ENCODE data around the gene BSG.

BSG gene

GRCh38 chr19:572140-572742, at the start of gene BSG:
Gene BSG, plus strand, starts transcription at chr19:572596. Its CDS starts 39 bp downstream, at chr19:572635.
- DNase-seq (ENCODE audit: low read depth, low spot score), result peak; percentile 91

DNA sequence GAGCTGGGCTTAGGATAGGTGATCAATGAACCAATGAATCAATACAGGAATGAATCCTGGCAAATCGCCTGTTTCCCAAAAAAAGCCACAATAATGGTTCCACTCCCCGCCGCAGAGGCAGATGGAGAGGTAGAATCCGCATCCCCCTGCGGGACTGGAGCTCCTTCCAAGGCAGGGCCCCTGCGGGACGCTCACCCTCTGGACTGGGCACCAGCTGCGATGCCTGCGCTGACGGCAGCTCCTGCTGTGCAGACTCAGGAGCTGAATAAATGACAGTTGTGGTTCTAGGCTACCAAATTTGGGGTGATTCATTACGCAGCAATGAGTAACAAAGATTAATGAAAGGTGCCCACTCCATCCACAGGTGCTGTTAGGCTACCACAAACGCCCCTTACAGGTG, 49.7 kb upstream of the BSG start:
- DNase-seq (ENCODE audit: low read depth, low spot score), result no peak

- no peak for DNase-seq (ENCODE audit: low read depth, low spot score)
Observed at GRCh38 chr19:524062-524674, 48.2 kb upstream of the BSG start.

GRCh38 chr19:525029-525428, 47.4 kb upstream of the BSG start:
- no peak for DNase-seq (ENCODE audit: low read depth, low spot score)

GRCh38 chr19:525857-526419, 46.5 kb upstream of the BSG start:
- no peak for DNase-seq (ENCODE audit: low read depth, low spot score)

GRCh38 chr19:530134-531008, 42.0 kb upstream of the BSG start:
- no peak for DNase-seq (ENCODE audit: low read depth, low spot score)

DNA sequence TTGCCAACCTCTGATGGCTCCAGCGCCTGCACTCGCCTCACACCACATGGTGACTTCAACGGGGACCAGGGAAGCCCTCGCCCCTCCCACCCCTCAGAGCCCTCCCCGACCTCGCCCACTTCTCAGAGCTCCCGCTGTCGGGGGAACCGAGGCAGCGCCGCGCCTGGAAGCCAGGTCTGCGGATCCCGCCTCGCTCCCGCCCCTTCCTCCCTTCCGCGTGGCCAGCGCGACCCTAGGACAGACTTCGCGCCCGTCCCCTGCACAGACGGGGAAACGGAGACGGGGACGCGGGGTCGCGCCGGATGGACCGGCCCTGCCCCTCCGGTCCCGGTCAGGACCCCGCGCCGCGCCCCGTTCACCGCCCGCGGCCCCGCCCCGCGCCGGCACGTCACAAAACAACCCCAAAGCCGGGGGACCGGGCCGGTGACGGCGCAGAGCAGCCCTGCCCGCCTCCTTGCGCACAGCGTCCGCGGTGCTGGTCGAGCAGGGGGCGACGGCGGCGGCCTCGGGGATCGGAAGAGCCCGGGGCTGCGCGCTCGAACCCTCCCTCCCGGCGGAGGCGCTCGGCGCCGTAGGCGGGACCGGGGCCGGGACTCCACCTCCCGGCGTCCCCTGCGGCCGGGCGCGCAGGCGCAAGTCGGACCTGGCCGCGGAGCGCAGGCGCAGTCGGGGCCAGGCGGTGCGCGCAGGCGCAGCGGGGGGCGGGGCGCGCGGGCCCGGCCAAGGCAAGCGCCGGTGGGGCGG, 41.2 kb upstream of the BSG start:
- DNase-seq (ENCODE audit: low read depth, low spot score), result peak; percentile 62

GRCh38 chr19:531753-532560, 40.4 kb upstream of the BSG start, which contains the start of gene CDC34:
Gene CDC34, plus strand, starts transcription at chr19:531760. Its CDS starts 172 bp downstream, at chr19:531932.
- no peak for DNase-seq (ENCODE audit: low read depth, low spot score)

GRCh38 chr19:532561-533363, 39.6 kb upstream of the BSG start:
- DNase-seq (ENCODE audit: low read depth, low spot score), result peak; percentile 37

DNA sequence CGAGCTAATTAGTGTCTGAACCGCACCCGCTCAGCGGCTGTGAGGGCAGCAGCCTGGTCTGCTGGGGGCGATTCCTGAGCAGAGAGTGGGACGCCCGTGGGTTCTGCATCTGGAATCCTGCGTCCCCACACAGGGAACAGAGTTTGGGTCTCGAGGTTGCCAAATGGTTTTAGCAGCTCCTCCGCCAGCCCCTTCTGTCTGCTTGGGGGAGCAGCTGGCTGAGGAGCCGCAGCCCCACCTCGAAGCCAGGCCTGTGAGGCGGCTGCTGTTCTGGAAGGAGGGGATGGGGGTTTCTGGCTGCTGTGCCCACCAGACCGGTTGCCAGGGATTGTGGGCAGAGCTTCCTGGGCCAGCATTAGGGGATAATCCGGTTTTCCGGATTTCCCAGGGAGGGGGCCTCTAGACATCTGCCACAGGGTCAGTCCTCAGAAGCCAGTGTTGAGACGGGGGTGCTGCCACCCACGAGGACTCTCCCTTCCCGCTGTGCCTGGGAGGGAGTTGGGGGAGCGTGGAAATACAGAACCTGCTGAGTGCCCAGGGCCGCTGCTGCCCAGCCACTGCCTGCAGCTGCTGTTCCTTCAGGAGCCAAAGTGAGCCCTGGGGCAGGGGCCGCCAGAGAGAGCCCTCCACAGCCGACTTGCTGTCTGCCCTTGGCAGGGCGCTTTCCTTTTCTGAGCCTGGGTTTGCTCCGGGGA, 38.9 kb upstream of the BSG start:
- DNase-seq (ENCODE audit: low read depth, low spot score), result no peak

DNA sequence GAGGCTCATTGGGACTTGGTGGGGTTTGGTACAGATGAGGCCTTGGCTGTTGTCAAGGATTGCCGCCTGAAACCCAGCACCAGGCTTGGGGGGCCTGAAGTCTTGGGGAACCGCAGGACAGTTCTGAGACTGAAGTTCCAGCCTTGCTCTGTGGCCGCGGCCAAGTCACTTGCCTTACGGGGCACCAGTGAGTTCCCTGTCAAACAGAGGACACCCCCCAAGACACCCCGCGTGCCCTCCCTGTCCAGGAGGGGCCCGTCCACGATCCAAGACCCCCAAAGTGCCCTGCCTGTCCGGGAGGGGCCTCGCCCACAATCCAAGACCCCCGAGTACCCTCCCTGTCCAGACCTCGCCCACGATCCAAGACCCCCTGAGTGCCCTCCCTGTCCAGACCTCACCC, 38.3 kb upstream of the BSG start:
- DNase-seq (ENCODE audit: low read depth, low spot score), result no peak

- DNase-seq (ENCODE audit: low read depth, low spot score), result no peak
Observed at GRCh38 chr19:535017-535835, 37.2 kb upstream of the BSG start.

GRCh38 chr19:536031-536880, 36.1 kb upstream of the BSG start:
- DNase-seq (ENCODE audit: low read depth, low spot score), result no peak

DNA sequence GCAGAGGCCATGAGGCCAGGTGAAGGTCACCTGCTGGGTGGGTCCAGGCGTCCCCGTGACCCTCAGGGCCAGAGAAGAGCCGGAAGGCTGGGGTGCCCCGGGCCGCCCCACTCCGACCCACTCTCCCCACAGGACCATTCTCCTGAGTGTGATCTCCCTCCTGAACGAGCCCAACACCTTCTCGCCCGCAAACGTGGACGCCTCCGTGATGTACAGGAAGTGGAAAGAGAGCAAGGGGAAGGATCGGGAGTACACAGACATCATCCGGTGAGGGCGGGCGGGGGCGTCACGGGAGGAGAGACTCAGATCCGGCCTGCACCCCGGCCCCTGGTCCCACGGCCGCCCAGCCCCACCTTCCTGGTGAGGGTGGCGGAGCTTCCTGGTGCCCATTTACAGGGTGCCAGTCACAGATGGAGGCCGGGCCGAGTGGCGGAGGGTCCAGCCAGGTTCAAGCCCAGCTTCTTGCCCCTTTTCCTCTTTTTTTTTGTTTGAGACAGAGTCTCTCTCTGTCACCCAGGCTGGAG, 35.5 kb upstream of the BSG start:
- no peak for DNase-seq (ENCODE audit: low read depth, low spot score)

DNA sequence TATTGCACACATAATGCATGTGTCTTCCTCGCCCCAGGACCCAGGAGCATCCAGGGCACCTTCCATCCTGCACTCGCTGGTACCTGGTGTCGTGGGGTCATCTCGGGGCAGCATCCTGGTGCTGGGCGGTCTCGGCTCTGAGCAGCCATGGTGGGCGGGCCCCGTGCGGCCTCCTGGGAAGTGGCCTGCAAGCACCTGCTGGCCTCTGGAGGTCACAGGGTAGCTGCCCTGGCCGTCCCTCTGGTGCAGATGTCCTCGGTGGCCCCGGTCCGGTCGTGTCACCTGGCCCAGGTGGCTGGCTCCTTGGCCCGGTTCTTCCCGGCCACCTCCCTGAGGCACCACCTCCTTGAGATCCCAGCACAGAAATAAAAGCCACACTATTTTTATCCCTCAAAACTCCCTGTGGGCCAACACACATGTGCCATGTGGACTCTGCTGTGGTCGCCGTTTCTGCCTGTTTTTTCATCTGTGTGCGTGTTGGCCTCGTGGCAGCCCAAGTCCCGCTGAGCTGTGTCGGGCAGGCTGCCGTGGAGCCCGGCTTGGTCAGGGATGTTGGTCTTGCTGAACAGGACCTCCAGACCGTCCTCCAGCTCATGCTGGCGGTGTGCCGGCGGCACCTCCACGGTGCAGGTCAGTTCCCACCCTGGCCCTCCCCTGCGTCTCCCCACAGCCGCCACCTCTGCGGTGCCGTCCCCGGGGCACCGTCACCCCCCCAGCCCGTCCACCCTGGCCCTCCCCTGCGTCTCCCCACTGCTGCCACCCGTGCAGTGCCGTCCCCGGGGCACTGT, 33.6 kb upstream of the BSG start:
- no peak for DNase-seq (ENCODE audit: low read depth, low spot score)

DNA sequence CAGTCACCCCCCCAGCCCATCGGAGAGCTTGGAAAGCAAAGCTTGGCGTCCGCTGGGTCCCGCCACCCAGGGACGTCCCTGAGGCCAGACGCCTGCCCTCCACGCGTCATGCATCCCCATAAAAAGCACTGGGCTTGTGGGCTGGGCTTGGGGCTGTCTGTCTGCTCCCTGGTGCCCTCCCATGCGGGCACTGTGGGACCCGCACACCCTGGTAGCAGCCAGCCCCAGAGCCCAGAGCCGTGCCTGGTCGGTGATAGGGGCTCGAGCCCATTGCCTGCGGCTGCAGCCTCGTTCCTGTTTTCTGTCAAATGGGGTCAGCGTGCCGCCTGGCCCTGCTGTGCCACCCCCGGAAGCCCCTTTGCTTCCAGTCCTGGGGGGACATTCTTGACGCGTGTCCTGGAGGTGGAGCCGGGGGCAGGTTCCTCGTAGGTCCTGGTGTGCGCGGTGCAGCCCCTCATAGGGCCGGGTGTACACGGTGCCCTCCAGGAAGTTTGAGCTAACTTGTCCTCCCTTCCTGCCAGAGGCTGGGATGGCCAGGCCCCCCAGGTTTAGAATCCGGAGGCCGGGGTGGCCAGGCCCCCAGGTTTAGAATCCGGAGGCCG, 32.9 kb upstream of the BSG start:
- no peak for DNase-seq (ENCODE audit: low read depth, low spot score)

Data from smooth muscle cell of the brain vasculature (primary cell).